Gastroesophageal sphincter (tissue), 3 donors: ENCODE measurements around the gene SLC5A6.

ENCODE experiments used
- CTCF ChIP-seq, 4 experiments: fragments of 200-600 bp in 2 of 4; fragments of 450-650 bp in 2 of 4; sonication (generic) in 1 of 4; IDR thresholded peaks; one replicate each; pipeline ENCODE4 v1.5.1; 2017 to 2019; ENCODE audit warnings: antibody characterized with exemption in 4 of 4, mild to moderate bottlenecking in 2 of 4, moderate library complexity in 2 of 4
- POLR2A ChIP-seq, 2 donors: fragments of 450-650 bp; IDR thresholded peaks; one replicate each; pipeline ENCODE4 v1.6.1; 2017; ENCODE audit warnings: antibody characterized with exemption in 2 of 2, mild to moderate bottlenecking in 2 of 2, moderate library complexity in 1 of 2
- POLR2AphosphoS5 ChIP-seq: sonication (generic); formaldehyde crosslinking; IDR thresholded peaks from one replicate; pipeline ENCODE4 v1.6.1; 2017; ENCODE audit warnings: antibody characterized with exemption

- no peak for TF ChIP-seq CTCF (IDR thresholded peaks at IDR 0.05)
- no peak for TF ChIP-seq POLR2AphosphoS5
- no peak for TF ChIP-seq POLR2A (IDR thresholded peaks at IDR 0.05)
Measured at GRCh38 chr2:27208486-27209050, 3.5 kb downstream of the SLC5A6 start.
